GM19351 (cell line): ENCODE results near the gene RAC3.

Experiments
- ATAC-seq: cut with Tn5 transposase; IDR thresholded peaks from one replicate; pipeline ENCODE4 v1.9.1; 2021; ENCODE audit warnings: mild to moderate bottlenecking, moderate library complexity; ENCODE audit not compliant: unreplicated experiment

Gene RAC3

GRCh38 chr17:81998691-81999438 is 32.6 kb upstream of the RAC3 start:
- no peak for ATAC-seq

- no peak for ATAC-seq
These were observed 31.9 kb upstream of the RAC3 start for GRCh38 chr17:81999587-81999975.

- no peak for ATAC-seq
These were observed 31.3 kb upstream of the RAC3 start for GRCh38 chr17:81999976-82000802.

GRCh38 chr17:82000803-82001570 is 30.5 kb upstream of the RAC3 start:
- ATAC-seq, result no peak

DNA sequence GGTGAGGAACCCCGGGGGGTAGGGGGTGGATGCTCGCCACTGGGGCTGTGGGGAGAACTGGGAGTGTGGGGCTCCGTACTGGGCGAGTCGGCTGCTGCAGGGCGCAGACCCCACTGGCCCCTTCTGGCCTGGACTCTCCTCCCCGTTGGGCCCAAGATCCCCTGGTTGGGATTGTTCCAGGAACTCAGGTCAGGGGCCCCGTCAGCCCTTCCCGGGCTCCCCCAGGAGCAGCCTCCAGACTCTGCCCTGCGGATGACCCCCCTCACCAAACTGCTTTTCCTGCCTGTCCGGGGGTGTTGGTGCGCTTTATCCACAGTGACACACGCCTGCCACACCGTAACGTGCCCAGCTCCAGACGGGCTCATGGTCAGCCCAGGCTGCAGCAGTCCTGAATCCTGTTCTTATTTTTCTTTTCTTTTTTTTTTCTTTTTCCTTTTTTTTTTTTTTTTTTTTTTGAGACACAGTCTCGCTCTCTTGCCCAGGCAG is 29.9 kb upstream of the RAC3 start:
- no peak for ATAC-seq

GRCh38 chr17:82003411-82004381 is 27.8 kb upstream of the RAC3 start:
- no peak for ATAC-seq

DNA sequence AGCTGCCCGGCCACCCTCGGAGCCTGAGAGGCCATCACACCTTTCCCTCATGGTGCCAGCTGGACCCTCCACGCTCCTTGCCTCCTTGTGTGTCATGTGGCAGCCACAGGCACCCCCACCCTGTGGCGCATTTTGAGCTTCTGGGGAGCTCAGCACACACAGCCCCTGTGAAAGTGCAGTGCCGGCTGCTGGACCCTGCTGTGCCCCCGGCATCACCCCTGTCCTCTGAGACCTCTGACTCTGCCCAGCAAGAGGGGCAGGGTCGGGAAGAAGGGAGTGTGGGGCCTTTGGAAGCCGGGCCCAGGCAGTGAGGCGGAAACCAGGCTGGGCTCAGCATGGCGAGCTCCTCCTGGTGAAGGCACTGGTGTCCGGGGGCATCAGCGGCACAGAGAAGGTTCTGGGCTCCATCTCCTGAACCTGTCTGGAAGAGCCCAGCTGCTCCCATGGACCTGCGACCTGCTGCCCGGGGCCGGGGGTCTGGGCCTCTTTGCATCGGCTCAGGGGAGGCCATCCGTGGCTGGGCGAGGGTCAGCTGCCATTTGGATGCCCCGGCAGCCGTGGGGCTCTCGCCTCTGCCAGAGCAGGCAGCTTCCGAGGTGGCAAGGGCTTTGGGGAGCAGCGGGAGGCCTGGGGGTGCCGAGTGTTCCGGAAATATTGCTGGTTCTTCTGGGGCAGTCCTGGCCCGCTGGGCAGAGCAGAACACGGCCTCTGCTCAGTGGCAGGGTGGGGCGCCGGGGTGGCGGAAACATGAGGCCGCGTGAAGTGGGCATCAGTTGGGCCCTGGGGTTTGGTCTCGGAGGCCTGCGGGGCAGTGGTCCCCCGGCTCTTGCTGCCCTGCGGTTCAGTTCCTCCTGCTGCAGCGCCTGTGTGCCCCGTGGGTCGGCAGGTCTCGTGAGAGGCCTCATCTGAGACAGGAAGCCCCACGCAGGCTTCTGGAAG is 26.7 kb upstream of the RAC3 start:
- ATAC-seq, result no peak

GRCh38 chr17:82005701-82006348 is 25.7 kb upstream of the RAC3 start:
- ATAC-seq, result no peak

GRCh38 chr17:82006468-82007227 is 24.8 kb upstream of the RAC3 start:
- no peak for ATAC-seq

DNA sequence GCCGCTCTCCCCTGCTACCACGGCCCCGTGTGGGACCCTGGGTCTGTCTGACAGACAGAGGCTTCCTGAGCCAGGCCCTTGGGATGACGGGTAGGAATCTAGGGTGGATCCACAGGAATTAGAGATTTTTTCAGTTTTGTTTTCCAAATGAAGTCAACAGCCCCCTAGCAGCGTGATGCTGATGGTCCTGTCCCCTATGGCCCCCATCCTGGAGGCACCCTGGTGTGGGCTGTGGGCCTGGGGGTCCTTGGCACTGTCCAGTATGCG is 24.3 kb upstream of the RAC3 start:
- no peak for ATAC-seq

DNA sequence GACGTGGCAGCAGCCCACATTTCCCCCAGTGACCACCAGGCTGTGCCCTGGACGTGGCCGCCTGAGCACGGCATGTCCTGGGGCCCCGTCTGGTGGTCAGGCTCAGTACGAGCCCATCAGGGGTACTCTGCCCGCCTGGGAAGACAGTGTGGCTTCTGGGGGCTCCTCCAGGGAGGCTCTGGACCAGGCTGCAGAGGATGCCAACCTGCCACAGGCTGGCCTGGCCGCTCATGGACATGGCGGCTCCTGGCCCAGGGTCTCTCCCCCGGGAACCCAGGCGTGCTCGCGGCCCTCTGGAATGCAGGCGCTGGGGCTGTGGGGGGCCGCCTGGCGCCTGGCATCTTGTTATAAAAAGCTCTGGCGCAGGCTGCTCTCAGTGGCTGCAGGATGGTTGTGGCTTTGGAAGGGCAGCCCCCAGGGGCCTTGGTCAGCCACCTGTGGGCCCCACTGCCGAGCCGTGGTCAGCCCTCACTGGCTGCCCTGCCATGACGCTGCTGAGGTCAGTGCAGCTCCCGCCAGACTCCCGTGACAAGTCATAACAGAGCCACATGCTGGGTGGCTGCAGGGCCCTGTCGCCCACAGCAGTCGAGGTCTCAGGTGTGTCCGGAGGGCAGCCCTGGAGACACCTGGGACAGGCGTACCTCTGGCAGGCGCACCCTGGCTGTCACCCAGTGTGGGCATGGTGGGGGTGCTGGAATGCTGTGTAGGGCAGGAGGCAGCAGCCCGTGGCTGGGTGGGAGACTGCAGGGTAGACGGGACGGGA is 23.8 kb upstream of the RAC3 start:
- ATAC-seq, result no peak

GRCh38 chr17:82008258-82008940 is 23.1 kb upstream of the RAC3 start:
- no peak for ATAC-seq

DNA sequence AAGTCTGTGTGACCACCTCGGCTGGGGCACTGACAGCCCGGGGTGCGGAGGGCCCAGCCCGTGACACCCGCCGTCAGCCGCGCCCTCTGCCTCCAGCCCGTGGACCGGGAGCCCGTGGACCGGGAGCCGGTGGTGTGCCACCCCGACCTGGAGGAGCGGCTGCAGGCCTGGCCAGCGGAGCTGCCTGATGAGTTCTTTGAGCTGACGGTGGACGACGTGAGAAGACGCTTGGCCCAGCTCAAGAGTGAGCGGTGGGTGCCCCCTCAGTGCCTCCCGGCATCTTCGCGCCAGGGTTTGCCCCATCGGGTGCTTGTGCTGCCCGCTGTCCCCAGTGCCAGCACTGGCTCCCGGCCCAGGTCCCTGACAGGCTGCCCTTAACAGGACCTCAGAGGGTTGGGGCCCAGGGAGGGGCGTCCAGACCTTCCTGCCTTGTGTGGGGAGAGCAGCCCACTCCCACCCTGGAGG is 22.5 kb upstream of the RAC3 start:
- no peak for ATAC-seq

GRCh38 chr17:82009413-82009812 is 22.1 kb upstream of the RAC3 start:
- ATAC-seq, result no peak

- no peak for ATAC-seq
These were observed 20.6 kb upstream of the RAC3 start for GRCh38 chr17:82010575-82011525.
